Measurements from ENCODE around the gene ANKRD40. TPM values are rescaled to one million over a fixed set of nuclear protein-coding genes. Genes with fewer than 3 reads are reported as not detected.

The ANKRD40 gene
- total RNA-seq, 1 donor from 2014 or later = 21.6 TPM

DNA sequence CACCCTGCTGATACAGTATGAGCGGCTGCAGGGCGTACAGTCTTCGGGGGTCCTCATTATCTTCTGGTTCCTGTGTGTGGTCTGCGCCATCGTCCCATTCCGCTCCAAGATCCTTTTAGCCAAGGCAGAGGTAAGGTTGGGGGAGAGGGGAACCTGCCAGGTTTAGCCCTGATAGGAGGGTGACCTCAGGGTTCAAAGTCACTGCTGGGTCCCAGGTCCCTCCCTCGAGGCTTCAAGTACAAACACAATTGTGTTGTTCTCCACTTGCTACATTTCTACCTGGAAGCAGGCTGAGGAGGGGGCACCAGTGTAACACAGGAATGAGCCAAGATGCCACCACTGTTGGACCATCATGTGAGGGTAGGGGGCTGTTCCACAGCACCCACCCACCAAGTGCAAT is 50.7 kb downstream of the ANKRD40 start:
- H3K27ac ChIP-seq = no peak overlapping the region
- no peaks in the 10 kb centered on the region for H3K36me3 ChIP-seq
- H3K27me3 ChIP-seq = no peaks in the 10 kb centered on the region
- no peak overlapping the region for H3K4me3 ChIP-seq
- TF ChIP-seq POLR2AphosphoS5 (IDR thresholded peaks at IDR 0.05; ENCODE audit: insufficient read depth in 1 of 2, low read depth in 1 of 2) (no peak), POLR2A (IDR thresholded peaks at IDR 0.05) (no peak)
- TF ChIP-seq, protein P1, sequence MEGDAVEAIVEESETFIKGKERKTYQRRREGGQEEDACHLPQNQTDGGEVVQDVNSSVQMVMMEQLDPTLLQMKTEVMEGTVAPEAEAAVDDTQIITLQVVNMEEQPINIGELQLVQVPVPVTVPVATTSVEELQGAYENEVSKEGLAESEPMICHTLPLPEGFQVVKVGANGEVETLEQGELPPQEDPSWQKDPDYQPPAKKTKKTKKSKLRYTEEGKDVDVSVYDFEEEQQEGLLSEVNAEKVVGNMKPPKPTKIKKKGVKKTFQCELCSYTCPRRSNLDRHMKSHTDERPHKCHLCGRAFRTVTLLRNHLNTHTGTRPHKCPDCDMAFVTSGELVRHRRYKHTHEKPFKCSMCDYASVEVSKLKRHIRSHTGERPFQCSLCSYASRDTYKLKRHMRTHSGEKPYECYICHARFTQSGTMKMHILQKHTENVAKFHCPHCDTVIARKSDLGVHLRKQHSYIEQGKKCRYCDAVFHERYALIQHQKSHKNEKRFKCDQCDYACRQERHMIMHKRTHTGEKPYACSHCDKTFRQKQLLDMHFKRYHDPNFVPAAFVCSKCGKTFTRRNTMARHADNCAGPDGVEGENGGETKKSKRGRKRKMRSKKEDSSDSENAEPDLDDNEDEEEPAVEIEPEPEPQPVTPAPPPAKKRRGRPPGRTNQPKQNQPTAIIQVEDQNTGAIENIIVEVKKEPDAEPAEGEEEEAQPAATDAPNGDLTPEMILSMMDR (IDR thresholded peaks at IDR 0.05) = no peak
- H3K4me1 ChIP-seq = peaks cover 31% of the 10 kb centered on the region
- no peak for DNase-seq (ENCODE audit: extremely low spot score in 2 of 2)
- intact Hi-C loops (cut with DNase I) = no loop called here
- H3K9me3 ChIP-seq = no peaks in the 10 kb centered on the region

DNA sequence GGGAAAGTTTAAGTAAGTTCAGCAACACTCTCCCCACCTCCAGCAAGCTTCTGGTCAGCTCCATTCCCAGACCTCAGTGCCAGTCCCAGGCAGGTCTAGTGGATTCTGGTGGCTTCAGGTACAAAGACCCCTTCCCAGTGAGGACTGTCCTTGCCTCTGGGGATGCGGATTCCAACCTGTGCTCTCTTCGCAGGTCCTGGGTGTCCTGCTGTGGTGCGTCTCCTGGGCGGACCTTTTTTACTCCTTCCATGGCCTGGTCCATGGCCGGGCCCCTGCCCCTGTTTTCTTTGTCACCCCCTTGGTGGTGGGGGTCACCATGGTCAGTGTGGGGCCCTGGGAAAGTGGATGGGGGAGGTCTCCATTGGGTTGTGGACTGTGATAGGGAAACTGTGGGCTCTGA is 51.2 kb downstream of the ANKRD40 start:
- DNase-seq (ENCODE audit: extremely low spot score in 2 of 2) = no peak
- H3K36me3 ChIP-seq = no peaks in the 10 kb centered on the region
- H3K4me1 ChIP-seq = peaks cover 26% of the 10 kb centered on the region
- TF ChIP-seq, protein P1 (IDR thresholded peaks at IDR 0.05) = no peak
- TF ChIP-seq POLR2A (IDR thresholded peaks at IDR 0.05) (no peak), POLR2AphosphoS5 (IDR thresholded peaks at IDR 0.05; ENCODE audit: insufficient read depth in 1 of 2, low read depth in 1 of 2) (no peak)
- H3K27me3 ChIP-seq = no peaks in the 10 kb centered on the region
- intact Hi-C loops (cut with DNase I) = no loop called here
- no peak overlapping the region for H3K27ac ChIP-seq
- H3K4me3 ChIP-seq = no peak overlapping the region
- H3K9me3 ChIP-seq = no peaks in the 10 kb centered on the region

DNA sequence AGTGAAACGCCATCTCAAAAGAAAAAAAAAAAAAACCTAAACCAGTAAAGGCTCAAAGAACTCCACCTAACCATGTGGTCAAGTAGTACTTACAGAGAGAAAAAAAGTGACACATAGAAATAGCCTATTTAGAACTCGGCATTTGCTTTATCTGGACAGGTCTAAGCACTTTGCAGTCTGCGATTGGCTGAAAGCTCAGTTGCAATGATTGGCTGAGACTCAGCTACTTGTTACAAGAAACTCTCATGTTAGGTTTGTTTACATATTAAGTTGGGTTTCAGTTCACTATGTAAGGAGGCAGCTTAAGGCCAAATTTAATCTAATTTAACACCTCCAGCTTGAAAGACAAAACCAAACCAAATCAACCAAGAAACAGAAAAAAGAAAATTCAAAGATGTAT is 54.0 kb downstream of the ANKRD40 start:
- peaks cover 1% of the 10 kb centered on the region for H3K4me1 ChIP-seq
- no peaks in the 10 kb centered on the region for H3K27me3 ChIP-seq
- H3K27ac ChIP-seq = no peak overlapping the region
- no peaks in the 10 kb centered on the region for H3K9me3 ChIP-seq
- intact Hi-C loops (cut with DNase I) = no loop called here
- H3K4me3 ChIP-seq = no peak overlapping the region
- DNase-seq (ENCODE audit: extremely low spot score in 2 of 2) = no peak
- TF ChIP-seq, protein P1 (IDR thresholded peaks at IDR 0.05) = no peak
- TF ChIP-seq POLR2A (IDR thresholded peaks at IDR 0.05) = no peak
- TF ChIP-seq POLR2AphosphoS5 (IDR thresholded peaks at IDR 0.05; ENCODE audit: insufficient read depth in 1 of 2, low read depth in 1 of 2) = no peak
- no peaks in the 10 kb centered on the region for H3K36me3 ChIP-seq

DNA sequence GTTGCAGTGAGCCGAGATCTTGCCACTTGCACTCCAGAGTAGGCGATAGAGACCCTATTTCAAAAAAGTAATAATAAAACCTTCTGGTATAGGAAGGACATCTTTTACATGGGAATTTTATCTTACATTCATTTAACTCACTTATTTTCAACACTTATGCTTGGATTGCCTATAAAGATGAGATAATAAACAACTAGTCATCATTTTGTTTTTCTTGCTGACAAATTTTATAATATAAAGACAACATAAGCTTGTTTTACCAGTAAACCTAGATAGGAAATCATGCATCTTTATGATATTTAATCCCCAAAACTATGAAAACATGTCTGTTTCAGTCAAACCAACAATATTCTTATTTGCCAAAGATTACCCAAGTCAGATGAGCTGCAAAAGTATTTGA is 56.1 kb downstream of the ANKRD40 start:
- intact Hi-C loops (cut with DNase I) = no loop called here
- DNase-seq (ENCODE audit: extremely low spot score in 2 of 2) = no peak
- no peak overlapping the region for H3K4me3 ChIP-seq
- no peaks in the 10 kb centered on the region for H3K27me3 ChIP-seq
- no peaks in the 10 kb centered on the region for H3K9me3 ChIP-seq
- TF ChIP-seq, protein P1 (IDR thresholded peaks at IDR 0.05) = no peak
- TF ChIP-seq POLR2AphosphoS5 (IDR thresholded peaks at IDR 0.05; ENCODE audit: insufficient read depth in 1 of 2, low read depth in 1 of 2) = no peak
- no peak for TF ChIP-seq POLR2A (IDR thresholded peaks at IDR 0.05)
- H3K27ac ChIP-seq = no peak overlapping the region
- no peaks in the 10 kb centered on the region for H3K36me3 ChIP-seq
- no peaks in the 10 kb centered on the region for H3K4me1 ChIP-seq

DNA sequence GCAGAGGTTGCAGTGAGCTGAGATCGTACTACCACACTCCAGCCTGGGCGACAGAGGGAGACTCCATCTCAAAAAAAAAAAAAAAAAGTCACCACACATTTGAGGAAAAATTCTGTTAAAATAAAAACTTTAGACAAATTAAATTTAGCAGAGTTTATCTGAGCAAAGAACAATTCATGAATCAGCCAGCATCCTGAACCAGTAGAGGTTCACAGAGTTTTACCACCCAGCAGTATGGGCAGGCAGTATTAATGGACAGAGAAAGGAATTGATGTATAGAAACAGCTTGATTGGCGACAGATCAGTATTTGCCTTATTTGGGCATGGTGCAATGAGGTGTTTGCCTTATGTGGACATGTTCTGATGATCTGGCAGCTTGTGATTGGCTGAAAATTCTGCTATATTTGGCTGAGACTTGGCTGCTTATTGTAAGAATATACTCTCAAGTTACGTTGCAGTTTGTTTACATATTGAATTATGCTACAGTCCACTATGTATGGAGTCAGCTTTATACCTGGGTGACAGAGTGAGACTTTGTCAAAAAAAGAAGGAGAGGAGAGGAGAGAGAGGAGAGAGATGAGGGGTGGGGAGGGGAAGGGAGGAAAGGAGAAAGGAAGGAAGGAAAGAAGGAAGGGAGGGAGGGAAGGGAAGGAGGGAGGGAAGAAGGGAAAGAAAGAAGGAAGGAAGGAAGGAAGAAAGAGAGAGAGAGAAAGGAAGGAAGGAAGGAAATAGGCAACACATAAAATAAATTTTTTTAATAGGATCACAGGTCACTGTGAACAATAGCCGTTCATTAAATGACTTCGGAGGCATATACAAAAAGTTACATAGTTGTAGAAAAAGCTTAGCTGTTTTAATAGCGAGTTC is 58.4 kb downstream of the ANKRD40 start:
- Histone ChIP-seq H3K36me3 (no peaks in the 10 kb centered on the region), H3K27me3 (no peaks in the 10 kb centered on the region), H3K4me1 (no peaks in the 10 kb centered on the region), H3K27ac (no peak overlapping the region), H3K4me3 (no peak overlapping the region), H3K9me3 (no peaks in the 10 kb centered on the region)
- TF ChIP-seq, protein P1 (IDR thresholded peaks at IDR 0.05) = no peak
- TF ChIP-seq POLR2AphosphoS5 (IDR thresholded peaks at IDR 0.05; ENCODE audit: insufficient read depth in 1 of 2, low read depth in 1 of 2) (no peak), POLR2A (IDR thresholded peaks at IDR 0.05) (no peak)
- intact Hi-C loops (cut with DNase I) = no loop called here
- no peak for DNase-seq (ENCODE audit: extremely low spot score in 2 of 2)
